Common myeloid progenitor, CD34-positive (primary cell): Measurements from ENCODE around the gene DCBLD2.

ENCODE experiments used
- CTCF ChIA-PET: fragments of 350-600 bp; sonication (Branson Sonifier 250); formaldehyde crosslinking; loops from one replicate; lab custom pipeline; 2021; ENCODE audit warnings: antibody characterized with exemption; lab: Charles Lee
- POLR2A ChIA-PET: fragments of 350-600 bp; sonication (Branson Sonifier 250); formaldehyde crosslinking; loops from one replicate; lab custom pipeline; 2021; ENCODE audit warnings: antibody characterized with exemption; lab: Charles Lee
- DNase-seq, 3 donors: peaks; one replicate each; pipeline versions ENCODE4 v3.0.0 to v3.0.0-alpha.2; 2013
- H3K27ac ChIP-seq, 2 experiments: 1 replicate in 1 of 2; 2 replicates in 1 of 2; pipeline ENCODE4 v1.7.0; 2013; ENCODE audit warnings: inconsistent platforms in 2 of 2, low read length in 2 of 2, mild to moderate bottlenecking in 2 of 2, low read depth in 1 of 2, moderate library complexity in 1 of 2; ENCODE audit not compliant: severe bottlenecking in 2 of 2, insufficient read depth in 1 of 2, poor library complexity in 1 of 2
- H3K27me3 ChIP-seq, 5 experiments: replicated peaks in 2 of 5; 1 replicate in 3 of 5; 2 replicates in 2 of 5; pipeline versions ENCODE4 v1.6.1 to v1.7.0; 2013; ENCODE audit warnings: low read length in 4 of 5, mild to moderate bottlenecking in 2 of 5, moderate library complexity in 2 of 5, inconsistent platforms in 1 of 5; ENCODE audit not compliant: insufficient read depth in 5 of 5, control insufficient read depth in 4 of 5
- H3K36me3 ChIP-seq, 4 experiments: 1 replicate in 2 of 4; 2 replicates in 2 of 4; pipeline versions ENCODE4 v1.6.1 to v1.7.0; 2013; ENCODE audit warnings: low read length in 3 of 4, control low read depth in 1 of 4, mild to moderate bottlenecking in 1 of 4; ENCODE audit not compliant: control insufficient read depth in 4 of 4, insufficient read depth in 4 of 4
- H3K4me1 ChIP-seq, 4 experiments: 1 replicate in 3 of 4; 2 replicates in 1 of 4; pipeline versions ENCODE4 v1.6.1 to v1.7.1; 2013; ENCODE audit warnings: low read length in 3 of 4, mild to moderate bottlenecking in 3 of 4, control low read depth in 1 of 4, inconsistent platforms in 1 of 4, moderate library complexity in 1 of 4; ENCODE audit not compliant: control insufficient read depth in 4 of 4, insufficient read depth in 4 of 4; ENCODE audit errors: control extremely low read depth in 1 of 4
- H3K4me3 ChIP-seq, 7 experiments: 1 replicate in 4 of 7; 2 replicates in 3 of 7; pipeline versions ENCODE4 v1.5.1 to v1.7.0; 2013; ENCODE audit warnings: mild to moderate bottlenecking in 7 of 7, low read length in 6 of 7, moderate library complexity in 6 of 7, inconsistent platforms in 2 of 7, low read depth in 2 of 7, control low read depth in 1 of 7; ENCODE audit not compliant: insufficient read depth in 4 of 7, control insufficient read depth in 1 of 7; ENCODE audit errors: extremely low read depth in 1 of 7
- H3K9me3 ChIP-seq, 5 experiments: 1 replicate in 4 of 5; 2 replicates in 1 of 5; pipeline versions ENCODE4 v1.6.1 to v1.7.1; 2013; ENCODE audit warnings: low read length in 4 of 5, mild to moderate bottlenecking in 2 of 5, inconsistent platforms in 1 of 5, low read depth in 1 of 5, moderate library complexity in 1 of 5; ENCODE audit not compliant: control insufficient read depth in 4 of 5, insufficient read depth in 2 of 5; ENCODE audit errors: control extremely low read depth in 1 of 5
- WGBS: methylation state at CpG from one replicate; pipeline ENCODE4 v1.1.5; 2013; ENCODE audit not compliant: insufficient coverage; 5-methylcytosine and 5-hydroxymethylcytosine counted together

DCBLD2 gene

GRCh38 chr3:98903099-98903498 is 1.6 kb upstream of the DCBLD2 start:
- Histone ChIP-seq H3K27ac (no peak overlapping the region), H3K27me3 (no peaks in the 10 kb centered on the region), H3K9me3 (peaks cover 0 to 7% (median 0%) of the 10 kb centered on the region in 5 experiments), H3K4me1 (peaks cover 5 to 18% (median 10%) of the 10 kb centered on the region in 4 experiments), H3K36me3 (no peaks in the 10 kb centered on the region), H3K4me3 (no peak overlapping the region)
- ChIA-PET CTCF (no interaction called here), POLR2A (no interaction called here)
- DNase-seq, result no peak
- 90% methylated on average over 3 of the region's 3 CpGs for WGBS

GRCh38 chr3:98902351-98902740 is 851 bp upstream of the DCBLD2 start:
- peaks cover 0 to 3% (median 0%) of the 10 kb centered on the region in 5 experiments for H3K9me3 ChIP-seq
- WGBS, result 72% methylated on average over 2 of the region's 4 CpGs
- POLR2A ChIA-PET, result interaction anchor here (0.6 to 0.8 kb wide), 2 partner anchors 42 to 894 kb away, joined by 4 to 5 read pairs; no protein-coding TSS in a partner anchor
- peaks cover 5 to 18% (median 10%) of the 10 kb centered on the region in 4 experiments for H3K4me1 ChIP-seq
- no peaks in the 10 kb centered on the region for H3K27me3 ChIP-seq
- peak overlapping the region; percentile 70 to 83 for H3K27ac ChIP-seq
- H3K36me3 ChIP-seq, result no peaks in the 10 kb centered on the region
- CTCF ChIA-PET, result no interaction called here
- DNase-seq, result no peak
- peak overlapping the region in 6 of 7 experiments; percentile 71 to 88 (median 83) for H3K4me3 ChIP-seq

GRCh38 chr3:98901119-98901391 is 440 bp downstream of the DCBLD2 start:
- Histone ChIP-seq H3K9me3 (no peaks in the 10 kb centered on the region), H3K4me1 (peaks cover 5 to 18% (median 10%) of the 10 kb centered on the region in 4 experiments), H3K27ac (peak overlapping the region in 1 of 2 experiments; percentile 58), H3K27me3 (no peaks in the 10 kb centered on the region), H3K4me3 (peak overlapping the region; percentile 71 to 93 (median 81)), H3K36me3 (no peaks in the 10 kb centered on the region)
- 0% methylated on average over 24 of the region's 26 CpGs for WGBS
- ChIA-PET POLR2A (no interaction called here), CTCF (no interaction called here)
- DNase-seq, result no peak

GRCh38 chr3:98900265-98901118 is 1.0 kb downstream of the DCBLD2 start:
- ChIA-PET CTCF (interaction anchor here (1.2 kb wide), 1 partner anchor 10 kb away, joined by 3 read pairs; no protein-coding TSS in a partner anchor), POLR2A (interaction anchor here (0.6 kb wide), 1 partner anchor 307 kb away, joined by 3 read pairs; the partner anchor contains the start of gene CPOX)
- Histone ChIP-seq H3K27me3 (no peaks in the 10 kb centered on the region), H3K4me1 (peaks cover 5 to 18% (median 10%) of the 10 kb centered on the region in 4 experiments), H3K9me3 (no peaks in the 10 kb centered on the region), H3K36me3 (no peaks in the 10 kb centered on the region), H3K27ac (peak overlapping the region in 1 of 2 experiments; percentile 58), H3K4me3 (peak overlapping the region; percentile 71 to 93 (median 81))
- 19% methylated on average over 11 of the region's 23 CpGs for WGBS
- DNase-seq, result peak in 2 of 3 donors; percentile 44 to 61

- ChIA-PET CTCF (no interaction called here), POLR2A (no interaction called here)
- no peaks in the 10 kb centered on the region for H3K27me3 ChIP-seq
- H3K27ac ChIP-seq, result no peak overlapping the region
- H3K36me3 ChIP-seq, result no peaks in the 10 kb centered on the region
- WGBS, result no CpG with 5 or more reads among the region's 1 CpG
- peaks cover 5 to 18% (median 10%) of the 10 kb centered on the region in 4 experiments for H3K4me1 ChIP-seq
- no peak for DNase-seq
- no peaks in the 10 kb centered on the region for H3K9me3 ChIP-seq
- H3K4me3 ChIP-seq, result no peak overlapping the region
Measured at GRCh38 chr3:98897701-98898100, 3.8 kb downstream of the DCBLD2 start.

GRCh38 chr3:98894791-98895576 is 6.5 kb downstream of the DCBLD2 start:
- H3K36me3 ChIP-seq, result no peaks in the 10 kb centered on the region
- no peak for DNase-seq
- no peak overlapping the region for H3K4me3 ChIP-seq
- CTCF ChIA-PET, result interaction anchor here (2.6 kb wide), 1 partner anchor 9 kb away, joined by 5 read pairs; no protein-coding TSS in a partner anchor
- H3K9me3 ChIP-seq, result no peaks in the 10 kb centered on the region
- 95% methylated on average over 8 of the region's 8 CpGs for whole genome bisulfite sequencing
- H3K27ac ChIP-seq, result no peak overlapping the region
- POLR2A ChIA-PET, result no interaction called here
- no peaks in the 10 kb centered on the region for H3K27me3 ChIP-seq
- H3K4me1 ChIP-seq, result peaks cover 0 to 6% (median 3%) of the 10 kb centered on the region in 4 experiments
